ENCODE data around the gene SNCAIP.

DNA sequence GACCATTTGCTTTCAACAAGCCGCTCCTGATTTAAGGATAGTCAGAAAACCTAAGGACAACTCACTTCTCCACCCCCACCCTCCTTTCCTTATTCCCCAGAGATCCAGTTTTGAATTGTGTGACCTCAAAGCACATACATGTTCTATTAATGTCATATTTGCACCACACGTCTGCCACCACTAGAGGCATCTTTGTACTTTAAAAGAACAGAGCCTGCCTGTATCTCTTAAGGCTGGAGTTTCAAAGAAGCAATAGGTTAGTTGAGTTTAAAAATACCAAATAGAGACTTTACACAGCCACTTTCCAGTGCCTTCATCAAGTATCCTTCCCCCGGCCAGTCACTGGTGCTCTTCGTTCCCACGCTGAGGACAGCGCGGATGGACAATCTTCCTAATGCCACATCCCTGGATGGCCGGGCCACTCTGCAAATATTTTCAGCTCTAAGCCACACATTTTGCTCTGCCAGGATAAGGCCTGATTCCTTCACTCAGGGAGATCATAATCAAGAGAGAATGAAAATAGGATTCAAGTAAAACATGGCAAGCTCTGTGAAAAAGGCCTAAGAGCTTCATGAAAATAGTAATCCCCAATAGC is 146.3 kb downstream of the SNCAIP start:
- TF ChIP-seq POLR2A (IDR thresholded peaks at IDR 0.05; ENCODE audit: low read depth, low read length) (no peak), TAF1 (IDR thresholded peaks at IDR 0.05; ENCODE audit: low read depth, low read length) (no peak)
